ENCODE results near the gene SLC12A8.

The SLC12A8 gene

DNA sequence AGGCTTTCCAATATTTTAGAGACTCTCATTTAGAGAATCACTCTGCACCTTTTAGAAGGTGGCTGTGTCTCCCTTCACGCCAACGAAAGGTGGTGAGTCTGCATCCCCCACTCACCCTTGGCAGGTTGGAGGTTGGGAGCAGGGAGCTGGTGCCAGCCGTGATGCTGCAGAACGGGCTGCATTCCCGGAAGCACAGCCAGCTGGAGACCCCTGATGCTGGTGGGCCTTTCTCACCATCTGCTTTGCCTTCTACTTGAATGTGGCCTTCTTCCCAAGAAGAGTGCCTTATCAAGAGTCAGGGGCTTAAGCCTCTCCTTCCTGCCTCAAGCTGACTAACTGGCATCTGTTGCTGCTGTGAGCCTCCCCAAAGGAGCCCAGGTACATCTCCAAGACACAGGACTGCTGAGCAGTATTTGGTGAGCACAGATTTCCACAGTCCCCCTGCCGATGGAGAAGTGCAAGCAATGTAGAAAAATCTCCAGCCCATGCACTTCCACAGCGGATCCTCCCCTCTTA is 139.1 kb downstream of the SLC12A8 start:
- DNase-seq, result no peak

DNA sequence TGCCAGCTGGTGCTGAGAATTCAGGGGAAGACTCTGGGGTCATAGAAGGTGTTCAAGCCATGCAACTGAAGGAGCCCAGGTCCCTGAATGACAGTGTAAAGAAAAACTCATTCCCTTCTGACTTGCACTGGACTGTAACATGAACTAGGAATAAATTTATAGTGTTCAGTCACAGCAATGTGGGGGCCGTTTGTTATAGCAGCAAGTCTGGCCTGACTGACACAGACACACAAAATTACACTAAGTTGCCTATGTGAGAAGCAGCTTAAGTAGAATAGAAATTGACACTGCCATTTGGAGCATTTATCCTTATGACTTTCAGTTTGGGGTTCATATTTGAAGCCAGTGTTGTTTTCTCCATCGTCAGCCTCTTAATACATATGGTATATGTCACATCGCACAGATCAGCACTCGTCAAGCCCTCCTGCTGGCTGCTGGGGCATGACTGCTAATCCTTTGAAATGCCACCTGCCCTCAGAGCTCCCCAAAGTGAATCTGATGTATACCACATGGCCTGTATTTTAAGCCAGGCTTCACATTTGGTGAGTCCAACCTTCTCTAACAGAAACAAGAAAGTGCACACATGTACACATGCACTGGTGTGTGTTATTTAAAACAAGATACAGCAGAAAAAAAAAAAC is 139.7 kb downstream of the SLC12A8 start:
- DNase-seq, result no peak

DNA sequence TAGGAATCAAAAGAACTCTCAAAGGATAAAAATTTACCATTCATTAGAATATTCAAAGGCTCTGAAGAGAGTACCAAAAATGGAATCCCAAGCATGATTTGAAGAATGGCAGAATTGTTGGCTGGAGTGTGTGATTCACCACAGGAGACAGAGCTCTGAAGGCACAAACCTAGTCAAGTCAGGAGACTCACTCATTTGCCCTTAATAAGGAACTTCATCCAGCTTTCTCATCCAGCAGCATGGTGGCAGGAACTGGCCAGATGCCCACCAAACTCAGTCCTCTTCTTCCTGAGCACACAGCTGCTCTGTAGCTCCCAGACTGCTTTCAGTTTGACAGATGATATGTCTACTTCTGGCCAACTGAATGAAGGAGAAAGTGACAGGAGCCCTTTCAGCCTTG is 140.2 kb downstream of the SLC12A8 start:
- no peak for DNase-seq

DNA sequence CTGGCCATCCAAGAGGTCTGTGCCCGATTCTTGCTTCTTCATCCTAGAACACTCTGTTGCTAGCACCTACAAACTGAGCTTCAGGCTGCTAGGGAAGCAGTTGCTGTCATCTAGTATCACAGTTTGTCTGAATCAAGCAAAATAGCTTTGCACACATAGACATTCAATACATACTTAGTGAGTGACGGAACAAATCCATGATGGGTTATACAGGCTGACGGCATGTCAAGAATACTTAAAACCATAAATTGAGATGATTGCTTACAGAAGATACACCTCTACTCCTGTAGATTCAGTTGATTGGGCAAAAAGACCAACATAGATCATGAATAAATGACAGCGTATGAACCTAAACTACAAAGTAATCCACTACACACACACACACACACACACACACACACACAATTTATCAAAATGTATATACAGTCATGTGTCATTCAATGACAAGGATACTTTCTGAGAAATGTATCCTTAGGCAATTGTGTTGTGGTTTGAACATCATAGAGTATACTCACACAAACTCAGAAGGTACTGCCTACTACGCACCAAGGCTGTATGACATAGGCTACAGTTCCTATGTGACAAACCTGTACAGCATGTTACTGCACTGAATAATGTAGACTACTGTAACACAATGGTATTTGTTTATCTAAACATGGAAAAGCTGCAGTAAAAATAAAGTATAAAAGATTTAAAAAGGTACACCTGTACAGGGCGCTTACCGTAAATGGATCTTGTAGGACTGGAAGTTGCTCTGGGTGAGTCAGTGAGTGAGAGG is 142.4 kb downstream of the SLC12A8 start:
- DNase-seq, result no peak

DNA sequence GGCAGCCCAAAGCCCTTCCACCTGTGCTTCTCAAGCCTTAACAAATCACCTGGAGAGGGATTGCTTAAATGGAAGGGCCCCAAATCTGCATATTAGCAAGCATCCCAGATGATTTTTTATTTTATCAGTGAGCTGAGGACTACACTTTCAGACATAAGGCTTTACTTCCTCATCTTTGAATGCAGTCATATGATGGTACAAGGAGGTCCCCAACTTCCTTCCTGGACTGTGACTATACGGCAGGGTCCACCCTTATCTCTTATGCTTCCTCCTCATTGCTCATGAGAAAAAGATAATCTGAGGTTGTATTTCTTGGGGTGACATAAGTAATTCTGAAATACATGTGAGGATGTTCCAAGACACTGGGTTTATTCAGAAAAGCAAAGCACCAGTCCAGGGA is 143.1 kb downstream of the SLC12A8 start:
- DNase-seq, result no peak

DNA sequence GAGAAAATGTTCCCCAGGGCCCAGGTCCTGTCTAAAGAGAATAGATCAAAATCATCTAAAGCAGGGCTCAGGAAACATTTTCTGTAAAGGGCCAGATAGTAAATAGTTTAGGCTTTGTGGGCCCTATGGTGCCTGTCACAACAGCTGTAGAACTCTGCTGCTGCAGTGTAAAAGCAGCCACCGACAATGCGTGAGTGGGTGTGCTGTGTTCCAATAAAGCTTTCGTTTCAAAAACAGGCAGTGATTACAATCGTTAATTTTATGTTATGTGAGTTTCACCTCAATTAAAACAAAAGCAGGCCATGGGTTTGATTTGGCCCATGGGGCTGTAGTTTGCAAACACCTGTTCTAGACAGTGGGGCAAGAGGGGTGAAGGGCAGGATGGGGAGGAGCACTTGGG is 144.3 kb downstream of the SLC12A8 start:
- DNase-seq, result no peak

DNA sequence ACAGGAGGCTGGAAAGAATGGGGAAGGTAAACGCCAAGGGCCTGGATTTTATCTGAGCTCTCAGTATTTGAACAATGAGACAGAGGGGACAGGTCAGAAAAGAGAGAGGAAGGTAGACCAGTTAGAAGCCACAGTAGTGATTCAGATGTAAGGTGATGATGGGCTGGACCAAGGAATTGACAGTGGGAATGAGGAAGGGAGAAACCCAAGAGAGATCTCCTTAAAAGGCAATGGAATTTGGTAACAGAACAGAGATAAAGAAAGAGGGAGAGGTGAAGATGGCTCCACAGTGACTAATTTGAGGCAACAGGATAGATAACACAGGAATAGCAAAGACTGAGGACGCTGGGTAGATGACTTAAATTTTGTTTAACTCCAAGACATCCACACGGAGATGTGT is 145.3 kb downstream of the SLC12A8 start:
- DNase-seq, result no peak

DNA sequence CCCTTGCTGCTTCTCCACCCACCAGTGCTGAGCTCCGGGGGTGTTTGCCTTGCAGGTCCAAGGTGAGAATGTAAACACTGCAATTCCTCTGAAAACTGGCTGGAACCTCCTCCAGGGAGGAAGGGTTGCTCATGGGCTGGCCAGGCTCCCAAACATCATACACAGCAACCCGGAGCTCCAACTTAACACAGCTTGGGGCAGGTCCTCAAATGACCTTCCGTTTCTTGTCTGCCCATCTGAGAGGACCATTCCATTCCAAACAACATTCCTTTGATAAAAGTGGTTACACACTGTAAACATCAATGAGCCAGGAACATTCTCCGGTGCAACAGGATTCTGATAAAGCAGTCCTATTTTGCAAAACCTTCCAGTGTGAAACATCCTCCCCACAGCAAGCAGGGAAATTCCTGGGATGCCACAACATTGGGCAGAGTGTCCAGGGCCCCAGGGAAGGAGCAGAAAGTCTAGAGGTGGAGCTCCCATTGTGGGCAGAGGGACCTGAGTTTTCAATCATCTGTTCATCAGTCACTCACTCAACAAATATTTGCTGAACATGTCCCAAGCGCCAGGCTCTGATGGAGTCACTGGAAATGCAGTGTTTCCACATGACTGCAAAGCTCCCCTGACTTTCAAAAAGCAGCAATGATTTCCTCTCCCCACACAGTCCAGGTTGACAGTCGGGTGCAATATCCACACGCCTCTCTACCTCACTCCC is 149.5 kb downstream of the SLC12A8 start:
- no peak for DNase-seq

DNA sequence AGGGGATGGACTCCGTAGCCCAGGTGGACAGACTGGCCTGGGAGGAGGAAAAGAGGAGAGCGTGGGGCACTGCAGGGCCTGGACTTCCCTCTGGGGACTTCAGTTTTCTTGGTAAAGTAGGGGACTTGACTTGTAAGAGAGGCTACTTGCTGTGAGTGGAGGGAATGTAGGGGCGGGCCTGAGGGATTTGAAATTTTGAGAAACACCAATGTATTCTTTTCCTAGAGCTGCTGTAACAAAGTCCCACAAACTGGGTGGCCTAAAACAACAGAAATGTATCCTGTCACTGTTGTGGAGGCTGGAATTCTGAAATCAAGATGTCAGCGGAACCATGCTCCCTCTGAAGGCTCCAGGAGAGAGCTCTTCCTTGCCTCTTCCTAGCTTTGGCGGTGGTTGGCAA is 150.9 kb downstream of the SLC12A8 start:
- DNase-seq, result no peak

DNA sequence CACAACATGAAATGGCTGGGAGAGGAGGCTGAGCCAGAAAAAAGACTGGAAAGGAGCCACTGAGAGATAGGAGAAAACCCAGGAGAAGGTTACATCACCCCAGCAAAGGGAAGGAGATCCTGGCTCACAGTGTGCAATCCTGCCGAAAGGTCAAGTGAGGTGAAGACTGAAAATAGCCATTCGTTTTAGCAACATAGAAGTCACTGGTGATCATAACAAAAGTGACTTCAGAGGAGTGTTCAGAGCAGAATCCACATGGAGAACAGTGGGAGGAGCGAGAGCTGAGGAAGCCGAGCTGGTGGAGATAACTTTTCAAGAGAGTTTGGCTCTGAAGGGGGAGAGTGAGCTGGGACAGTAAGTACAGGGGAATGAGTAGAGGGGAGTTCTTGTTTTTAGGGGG is 151.4 kb downstream of the SLC12A8 start:
- DNase-seq, result no peak

DNA sequence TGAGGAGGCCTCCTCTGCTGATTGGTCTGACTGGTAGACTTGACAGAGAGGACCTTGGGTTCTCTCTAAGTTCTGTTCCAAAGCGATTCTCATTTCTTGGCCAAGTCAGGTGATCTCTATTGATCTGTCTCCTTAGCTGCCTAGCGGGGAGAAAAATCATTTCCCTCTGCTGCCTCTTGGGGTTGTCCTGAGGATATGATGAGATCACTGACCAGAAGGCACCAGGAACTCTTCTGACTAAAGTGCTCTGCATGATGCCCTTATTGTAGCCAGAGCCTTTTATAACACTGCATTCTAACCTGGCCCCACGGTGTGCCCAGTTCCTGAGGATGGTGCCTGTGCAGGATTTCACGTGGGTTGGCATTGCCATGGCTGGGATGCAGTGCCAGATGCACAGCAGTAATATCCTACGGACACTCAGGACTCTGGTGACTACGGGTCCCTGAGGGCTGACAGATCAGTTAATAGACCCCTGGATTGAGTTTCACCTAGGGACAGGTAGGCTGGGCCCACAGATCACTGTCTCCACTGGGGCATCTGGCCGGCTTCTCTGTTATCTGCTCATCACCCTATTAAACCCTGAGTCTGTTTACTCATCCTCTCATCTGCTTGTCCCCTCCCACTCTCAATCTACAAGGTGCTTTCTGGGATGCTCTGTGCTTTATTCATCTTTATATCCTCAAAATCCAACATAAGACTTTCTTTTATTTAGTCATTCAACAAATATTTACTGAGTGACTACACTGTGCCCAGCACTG is 152.9 kb downstream of the SLC12A8 start:
- no peak for DNase-seq

DNA sequence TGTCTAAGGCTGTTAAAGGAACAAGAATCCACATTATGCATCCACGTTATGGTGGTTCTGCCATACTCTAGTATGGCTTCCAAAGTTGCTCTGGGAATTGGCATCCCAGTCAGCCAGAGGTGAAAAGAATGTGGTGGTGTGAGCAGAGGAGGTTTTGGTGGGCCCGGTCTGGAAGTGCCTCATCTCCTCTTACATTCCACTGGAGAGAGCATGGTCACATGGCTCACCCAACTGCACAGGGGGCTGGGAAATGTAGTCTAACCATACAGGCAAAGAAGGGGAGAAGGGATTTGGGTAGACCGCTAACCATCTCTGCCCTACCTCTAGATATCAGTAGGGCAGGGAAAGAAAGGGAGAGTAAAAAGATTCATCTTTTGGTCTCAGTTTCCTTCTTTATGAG is 153.6 kb downstream of the SLC12A8 start:
- DNase-seq, result no peak

DNA sequence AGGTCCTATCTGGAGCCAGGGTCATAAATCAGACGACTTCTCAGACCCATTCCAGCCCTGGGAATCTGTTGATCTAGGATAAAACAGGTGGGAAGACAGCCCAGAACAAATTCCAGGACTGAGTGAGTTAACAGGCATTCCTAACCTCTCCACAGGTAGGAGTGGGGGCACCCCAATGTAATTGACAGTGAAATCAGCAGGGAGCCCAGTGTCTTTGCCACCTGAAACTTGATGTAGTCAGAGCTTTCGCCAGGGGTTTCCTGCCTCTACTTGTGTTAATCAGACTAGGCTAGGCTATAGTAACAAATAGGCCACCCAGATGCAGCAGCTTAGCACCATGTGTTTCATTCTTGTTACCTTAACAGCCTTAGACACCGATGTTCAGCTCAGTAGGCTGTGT is 154.0 kb downstream of the SLC12A8 start:
- no peak for DNase-seq

DNA sequence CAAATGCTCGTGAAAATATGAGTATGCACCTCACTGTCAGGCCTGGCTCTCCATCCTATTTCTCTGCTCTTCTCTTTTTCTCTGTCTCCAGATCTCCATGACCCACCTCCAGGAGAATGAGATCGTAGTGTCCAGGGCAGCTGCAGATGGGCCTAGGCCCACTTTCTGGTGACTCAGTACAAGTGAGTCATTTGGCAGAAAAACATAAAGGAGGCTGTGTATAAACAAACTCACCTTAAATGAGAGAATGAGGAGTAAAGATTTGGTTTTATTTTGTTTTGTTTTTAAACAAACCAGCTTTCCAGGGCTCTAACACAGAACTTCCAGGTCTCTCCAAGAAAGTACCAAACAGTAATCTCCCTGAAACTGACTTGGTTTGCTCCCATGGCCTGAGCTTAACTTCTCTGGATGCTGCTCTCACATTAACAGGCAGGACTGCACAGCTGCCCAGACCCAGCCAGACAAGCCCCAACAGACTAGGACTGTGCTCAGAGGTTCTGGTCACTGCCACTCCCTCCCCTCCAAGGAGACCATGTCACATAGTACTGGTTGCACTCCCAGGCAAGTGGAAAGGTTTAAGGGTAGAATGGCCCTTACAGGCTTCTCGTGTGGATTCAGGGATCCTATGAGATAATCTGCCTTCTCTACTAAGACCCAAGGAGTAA is 155.2 kb downstream of the SLC12A8 start:
- no peak for DNase-seq

DNA sequence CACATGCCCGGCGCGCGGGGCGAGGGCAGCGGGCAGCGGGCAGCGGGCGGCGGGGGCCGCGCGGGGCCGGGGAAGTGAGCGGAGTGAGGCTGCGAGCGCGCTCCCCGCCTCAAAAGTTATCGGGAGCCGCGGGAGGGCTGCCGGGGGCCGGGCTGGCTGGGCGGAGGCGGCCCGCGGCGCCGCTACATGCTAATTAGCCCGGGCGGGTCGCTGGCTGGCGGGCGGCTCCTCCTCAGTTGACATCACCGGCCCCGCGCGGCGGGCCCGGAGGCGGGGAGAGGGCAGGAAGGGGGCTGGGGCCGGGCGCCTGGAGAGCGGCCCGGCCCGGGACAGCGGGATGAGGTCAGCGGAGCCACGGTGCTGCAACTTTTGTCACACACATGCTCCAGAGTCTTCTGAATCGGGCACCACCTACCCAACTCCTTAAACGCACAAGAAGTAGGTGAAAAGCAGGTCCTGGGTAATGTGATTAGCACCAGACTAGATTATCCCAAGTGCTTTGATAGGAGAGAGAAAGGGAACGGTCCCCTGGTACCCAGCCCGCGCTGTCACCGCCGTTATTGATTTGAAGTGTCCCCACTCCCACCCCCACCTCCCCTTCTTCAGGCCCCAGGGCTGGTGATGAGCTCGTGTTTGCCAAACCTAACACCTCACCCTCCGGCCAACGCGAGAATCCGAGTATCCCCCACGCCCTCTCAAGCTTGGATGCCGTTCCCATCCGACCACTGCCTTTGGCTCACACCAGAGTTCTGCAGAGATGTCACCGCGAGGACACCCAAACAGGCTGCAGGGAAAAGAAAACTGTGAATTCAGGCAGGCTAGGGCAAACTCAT is 156.4 kb downstream of the SLC12A8 start, which contains the start of gene HEG1:
Gene HEG1 (minus strand): TSS at position 85 of the 833 bp plus-strand sequence. CDS start 107 bp downstream, outside the sequence.
- peak; percentile 51 to 80 (median 65) for DNase-seq

DNA sequence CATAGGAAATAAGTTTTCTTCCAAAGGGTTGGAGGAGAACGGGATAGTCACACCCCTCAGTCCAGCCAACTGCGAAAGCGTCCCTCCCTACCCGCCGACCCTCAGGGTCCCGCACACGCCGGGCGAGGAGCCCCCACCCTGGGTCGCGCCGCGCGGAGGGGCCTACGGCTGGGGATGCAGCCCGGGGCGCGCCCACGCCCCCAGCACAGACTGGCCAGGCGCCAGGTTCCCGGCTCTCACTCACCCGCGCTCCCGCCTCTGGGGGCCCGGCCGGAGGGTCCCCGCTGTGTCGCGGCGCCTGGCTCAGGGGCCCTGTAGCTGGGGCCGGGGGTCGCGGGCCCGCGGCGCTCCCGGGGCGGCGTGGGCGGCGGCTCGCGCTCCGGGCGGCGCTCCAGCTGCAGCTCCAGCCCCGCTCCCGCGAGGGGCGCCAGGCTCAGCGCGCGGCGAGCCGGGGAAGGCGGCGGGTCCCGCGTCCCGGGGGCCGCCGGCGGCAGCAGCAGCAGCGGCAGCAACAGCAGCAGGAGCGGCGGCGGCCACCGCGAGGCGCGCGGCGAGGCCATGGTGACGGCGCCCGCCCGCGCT is 157.1 kb downstream of the SLC12A8 start:
- DNase-seq, result peak in 3 of 5 experiments; percentile 8 to 22 (median 9)

DNA sequence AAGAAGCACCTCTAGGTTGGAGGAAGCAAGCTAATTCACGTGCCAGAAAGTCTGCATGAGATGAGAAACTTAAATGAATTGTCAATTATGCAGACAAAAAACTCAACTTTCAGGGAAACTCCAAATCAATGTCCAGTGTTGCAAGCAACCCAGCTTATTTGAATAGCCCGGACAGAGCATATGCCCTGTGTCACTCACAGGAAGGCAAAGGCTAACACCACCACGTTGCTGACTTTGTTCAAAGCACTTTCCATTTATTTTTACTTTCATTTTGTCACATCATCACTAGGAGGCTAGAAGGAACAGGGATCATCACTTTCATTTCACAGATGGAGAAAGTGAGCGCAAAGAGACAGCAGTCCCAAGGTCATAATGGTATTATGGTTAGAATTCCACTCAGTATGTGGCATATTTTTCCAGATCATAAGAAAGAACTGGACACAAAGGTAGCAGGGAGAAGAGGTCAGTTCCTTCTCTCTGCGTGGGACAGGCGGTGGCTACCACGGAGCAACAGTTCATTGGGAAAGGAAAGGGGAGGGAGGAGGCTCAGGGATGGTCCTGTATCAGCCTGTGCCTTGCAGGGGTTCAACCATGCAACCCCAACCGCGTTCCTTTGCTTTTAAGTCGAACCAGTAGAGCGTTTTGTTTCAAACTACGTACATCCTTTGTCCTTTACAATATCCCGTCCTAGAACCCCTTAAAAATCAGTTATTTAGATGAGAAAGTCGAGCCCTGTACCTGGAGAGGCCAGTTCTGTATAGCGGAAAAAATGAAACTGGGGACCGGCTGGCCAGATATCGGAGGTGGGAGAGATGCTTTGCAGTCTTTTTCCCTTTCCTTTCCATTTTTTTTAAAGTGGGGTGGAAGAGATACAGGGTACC is 157.9 kb downstream of the SLC12A8 start:
- peak in 2 of 5 experiments; percentile 47 to 60 for DNase-seq

DNA sequence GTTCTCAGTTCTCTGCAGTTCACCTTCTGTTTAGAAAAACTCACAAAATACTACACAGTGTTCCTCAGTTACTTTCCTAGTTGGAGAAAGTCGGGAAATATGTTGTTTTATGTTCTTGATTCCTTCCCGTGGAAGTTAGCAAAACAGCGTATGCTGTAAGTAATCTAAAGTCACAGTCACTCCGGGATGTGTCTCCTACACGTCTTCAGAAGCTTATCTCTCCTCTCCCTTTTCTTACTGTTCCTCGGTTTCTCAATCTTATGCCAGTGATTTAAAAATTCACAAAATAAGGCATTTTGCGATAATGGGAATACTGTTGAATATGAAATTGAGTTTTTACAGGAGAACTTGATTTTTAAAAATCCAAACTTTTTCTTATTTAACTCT is 158.5 kb downstream of the SLC12A8 start:
- DNase-seq, result no peak

DNA sequence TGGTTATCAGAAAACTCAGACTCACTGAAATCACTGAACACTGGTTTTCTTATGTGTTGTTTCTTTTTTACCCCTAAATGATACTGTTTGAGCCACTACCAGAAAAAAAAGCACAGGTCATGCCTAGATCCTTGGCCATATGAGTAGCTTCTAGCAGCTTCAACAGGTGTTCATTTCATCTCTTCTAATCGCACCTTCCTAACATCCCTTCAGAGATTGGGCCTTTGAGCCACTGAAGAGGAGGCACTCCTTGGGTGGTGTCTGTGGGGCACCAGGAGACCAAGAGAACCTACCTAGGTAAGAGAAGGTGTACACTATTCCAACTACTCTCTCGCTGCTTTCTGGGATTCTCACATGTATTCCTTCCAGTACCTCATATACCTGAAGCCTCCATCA is 159.2 kb downstream of the SLC12A8 start:
- no peak for DNase-seq
